ENCODE results near the gene CHRNB2. TPM values are rescaled to one million over a fixed set of nuclear protein-coding genes. Genes with fewer than 3 reads are reported as not detected.

CHRNB2 gene
- total RNA-seq, 1 donor: under 0.01 TPM

GRCh38 chr1:154591206-154591605, 23.6 kb downstream of the CHRNB2 start:
- H3K36me3 ChIP-seq (ENCODE audit: insufficient read depth, low read length): peaks cover 93% of the 10 kb centered on the region
- peaks cover 20% of the 10 kb centered on the region for H4K20me1 ChIP-seq (ENCODE audit: insufficient read depth, low read length)
- H3K9me3 ChIP-seq (ENCODE audit: low read depth, low read length): no peaks in the 10 kb centered on the region
- no peak overlapping the region for H3K4me3 ChIP-seq (ENCODE audit: insufficient read depth, low read length)
- H3K4me2 ChIP-seq (ENCODE audit: insufficient read depth, low read length): no peak overlapping the region
- DNase-seq (ENCODE audit: insufficient read length, low spot score, missing footprints): no peak
- H2AFZ ChIP-seq (ENCODE audit: low read length): no peak overlapping the region
- TF ChIP-seq CTCF (IDR thresholded peaks at IDR 0.05; ENCODE audit: extremely low read depth, low read depth, low read length): no peak
- H3K4me1 ChIP-seq (ENCODE audit: insufficient read depth, low read length): peaks cover 4% of the 10 kb centered on the region
- peaks cover 10% of the 10 kb centered on the region for H3K79me2 ChIP-seq (ENCODE audit: insufficient read depth, low read length)
- no peak overlapping the region for H3K27ac ChIP-seq (ENCODE audit: low read depth, low read length)
- no peaks in the 10 kb centered on the region for H3K27me3 ChIP-seq (ENCODE audit: insufficient read depth, low read length)

- H3K27ac ChIP-seq (ENCODE audit: low read depth, low read length): no peak overlapping the region
- no peak overlapping the region for H3K4me3 ChIP-seq (ENCODE audit: insufficient read depth, low read length)
- no peaks in the 10 kb centered on the region for H3K9me3 ChIP-seq (ENCODE audit: low read depth, low read length)
- H3K27me3 ChIP-seq (ENCODE audit: insufficient read depth, low read length): no peaks in the 10 kb centered on the region
- no peak overlapping the region for H3K4me2 ChIP-seq (ENCODE audit: insufficient read depth, low read length)
- H3K79me2 ChIP-seq (ENCODE audit: insufficient read depth, low read length): peaks cover 30% of the 10 kb centered on the region
- DNase-seq (ENCODE audit: insufficient read length, low spot score, missing footprints): no peak
- TF ChIP-seq CTCF (IDR thresholded peaks at IDR 0.05; ENCODE audit: extremely low read depth, low read depth, low read length): no peak
- H3K4me1 ChIP-seq (ENCODE audit: insufficient read depth, low read length): peaks cover 4% of the 10 kb centered on the region
- no peak overlapping the region for H2AFZ ChIP-seq (ENCODE audit: low read length)
- peaks cover 32% of the 10 kb centered on the region for H4K20me1 ChIP-seq (ENCODE audit: insufficient read depth, low read length)
- peaks cover 92% of the 10 kb centered on the region for H3K36me3 ChIP-seq (ENCODE audit: insufficient read depth, low read length)
These were observed 25.8 kb downstream of the CHRNB2 start for GRCh38 chr1:154593390-154593789.

GRCh38 chr1:154594811-154595210, 27.2 kb downstream of the CHRNB2 start:
- Histone ChIP-seq H3K4me3 (ENCODE audit: insufficient read depth, low read length) (no peak overlapping the region), H3K27me3 (ENCODE audit: insufficient read depth, low read length) (no peaks in the 10 kb centered on the region), H3K36me3 (ENCODE audit: insufficient read depth, low read length) (peaks cover 80% of the 10 kb centered on the region), H2AFZ (ENCODE audit: low read length) (no peak overlapping the region), H3K4me2 (ENCODE audit: insufficient read depth, low read length) (no peak overlapping the region), H3K9me3 (ENCODE audit: low read depth, low read length) (no peaks in the 10 kb centered on the region), H4K20me1 (ENCODE audit: insufficient read depth, low read length) (peaks cover 45% of the 10 kb centered on the region), H3K79me2 (ENCODE audit: insufficient read depth, low read length) (peaks cover 38% of the 10 kb centered on the region), H3K4me1 (ENCODE audit: insufficient read depth, low read length) (peaks cover 18% of the 10 kb centered on the region), H3K27ac (ENCODE audit: low read depth, low read length) (no peak overlapping the region)
- DNase-seq (ENCODE audit: insufficient read length, low spot score, missing footprints): no peak
- no peak for TF ChIP-seq CTCF (IDR thresholded peaks at IDR 0.05; ENCODE audit: extremely low read depth, low read depth, low read length)

- Histone ChIP-seq H3K27me3 (ENCODE audit: insufficient read depth, low read length) (no peaks in the 10 kb centered on the region), H3K27ac (ENCODE audit: low read depth, low read length) (no peak overlapping the region), H3K9me3 (ENCODE audit: low read depth, low read length) (no peaks in the 10 kb centered on the region), H2AFZ (ENCODE audit: low read length) (no peak overlapping the region), H3K4me1 (ENCODE audit: insufficient read depth, low read length) (peaks cover 22% of the 10 kb centered on the region), H4K20me1 (ENCODE audit: insufficient read depth, low read length) (peaks cover 43% of the 10 kb centered on the region), H3K4me3 (ENCODE audit: insufficient read depth, low read length) (no peak overlapping the region), H3K36me3 (ENCODE audit: insufficient read depth, low read length) (peaks cover 73% of the 10 kb centered on the region), H3K4me2 (ENCODE audit: insufficient read depth, low read length) (no peak overlapping the region), H3K79me2 (ENCODE audit: insufficient read depth, low read length) (peaks cover 43% of the 10 kb centered on the region)
- no peak for DNase-seq (ENCODE audit: insufficient read length, low spot score, missing footprints)
- no peak for TF ChIP-seq CTCF (IDR thresholded peaks at IDR 0.05; ENCODE audit: extremely low read depth, low read depth, low read length)
These were observed 28.0 kb downstream of the CHRNB2 start for GRCh38 chr1:154595621-154596020.

Data from osteoblast (primary cell).